MM.1S (cell line): ENCODE results near the gene RITA1.

ENCODE experiments used
- CTCF ChIP-seq: fragments of 300-600 bp; sonication (generic); IDR thresholded peaks from 2 replicates; pipeline ENCODE4 v1.5.1; 2016; ENCODE audit warnings: antibody characterized with exemption, low read length, mixed read lengths
- EZH2 ChIP-seq: fragments of 300-600 bp; sonication (generic); optimal IDR thresholded peaks from 2 replicates; pipeline ENCODE3; 2017; ENCODE audit warnings: low read depth, mild to moderate bottlenecking, antibody characterized with exemption, low read length, mixed read lengths

GRCh38 chr12:113184900-113185179 lies 681 bp upstream of the RITA1 start:
- TF ChIP-seq CTCF (no peak), EZH2 (no peak)
